HL-60/S4 (cell line): ENCODE data around the gene DCLK2.

Experiments used
- in situ Hi-C: fragments of 300-500 bp; cut with MboI; formaldehyde crosslinking; loops from 2 replicates; pipeline ENCODE4 v1.14.3; 2022; ENCODE audit warnings: low sequenced_read_pairs

DCLK2 gene

GRCh38 chr4:150231107-150231770 is 153.0 kb downstream of the DCLK2 start:
- in situ Hi-C loops, result no loop called here

- in situ Hi-C loops, result no loop called here
Observed at GRCh38 chr4:150232029-150232428, 153.8 kb downstream of the DCLK2 start.

GRCh38 chr4:150234246-150234645 is 156.0 kb downstream of the DCLK2 start:
- in situ Hi-C loops, result no loop called here

- in situ Hi-C loops, result no loop called here
Observed at GRCh38 chr4:150235317-150235716, 157.1 kb downstream of the DCLK2 start.

- in situ Hi-C loops, result no loop called here
Observed at GRCh38 chr4:150235808-150236271, 157.6 kb downstream of the DCLK2 start.

- in situ Hi-C loops, result no loop called here
Observed at GRCh38 chr4:150236626-150237025, 158.4 kb downstream of the DCLK2 start.

- in situ Hi-C loops, result no loop called here
Observed at GRCh38 chr4:150237110-150237872, 159.0 kb downstream of the DCLK2 start.

- in situ Hi-C loops, result no loop called here
Observed at GRCh38 chr4:150238591-150238990, 160.3 kb downstream of the DCLK2 start.

- in situ Hi-C loops, result no loop called here
Observed at GRCh38 chr4:150240011-150240410, 161.8 kb downstream of the DCLK2 start.

GRCh38 chr4:150242820-150243458 is 164.7 kb downstream of the DCLK2 start:
- in situ Hi-C loops, result no loop called here

- in situ Hi-C loops, result no loop called here
Observed at GRCh38 chr4:150243932-150244331, 165.7 kb downstream of the DCLK2 start.

- in situ Hi-C loops, result no loop called here
Observed at GRCh38 chr4:150244600-150244999, 166.4 kb downstream of the DCLK2 start.

GRCh38 chr4:150247184-150247583 is 168.9 kb downstream of the DCLK2 start:
- in situ Hi-C loops, result no loop called here

GRCh38 chr4:150248181-150248580 is 169.9 kb downstream of the DCLK2 start:
- in situ Hi-C loops, result no loop called here

- in situ Hi-C loops, result no loop called here
Observed at GRCh38 chr4:150250293-150250997, 172.2 kb downstream of the DCLK2 start.

GRCh38 chr4:150250998-150251651 is 172.9 kb downstream of the DCLK2 start:
- in situ Hi-C loops, result no loop called here

GRCh38 chr4:150251752-150252190 is 173.5 kb downstream of the DCLK2 start:
- in situ Hi-C loops, result no loop called here

GRCh38 chr4:150252306-150252705 is 174.1 kb downstream of the DCLK2 start:
- in situ Hi-C loops, result no loop called here

- in situ Hi-C loops, result no loop called here
Observed at GRCh38 chr4:150252741-150253140, 174.5 kb downstream of the DCLK2 start.

- in situ Hi-C loops, result no loop called here
Observed at GRCh38 chr4:150253416-150253815, 175.2 kb downstream of the DCLK2 start.
